B cell (primary cell): Measurements from ENCODE around the gene RBP3. TPM values are rescaled to one million over a fixed set of nuclear protein-coding genes. Genes with fewer than 3 reads are reported as not detected.

Experiments
- ATAC-seq: fragments of 200-7000 bp; cut with Tn5 transposase; one replicate; pipeline ENCODE4 v1.10.0; 2021; ENCODE audit warnings: low read depth, mild to moderate bottlenecking, moderate number of reproducible peaks, moderate library complexity
- CTCF ChIA-PET: fragments of 350-600 bp; sonication (Branson Sonifier 250); formaldehyde crosslinking; loops from one replicate; lab custom pipeline; 2021; ENCODE audit warnings: antibody characterized with exemption, inconsistent platforms; lab: Charles Lee
- POLR2A ChIA-PET: fragments of 350-600 bp; sonication (Branson Sonifier 250); formaldehyde crosslinking; loops from one replicate; lab custom pipeline; 2021; ENCODE audit warnings: antibody characterized with exemption; lab: Charles Lee
- DNase-seq: peaks from one replicate; pipeline ENCODE4 v3.0.0; 2013
- H2AFZ ChIP-seq: 2 replicates; pipeline ENCODE4 v1.6.1; 2012; ENCODE audit warnings: mild to moderate bottlenecking, low read depth, low read length; ENCODE audit not compliant: insufficient read depth, poor library complexity, severe bottlenecking
- H3K27ac ChIP-seq, 2 donors: 1 replicate in 1 of 2; 2 replicates in 1 of 2; pipeline ENCODE4 v1.5.1; 2012 to 2013; ENCODE audit warnings: low read length in 2 of 2, mild to moderate bottlenecking in 2 of 2, moderate library complexity in 1 of 2
- H3K27me3 ChIP-seq, 4 experiments: fragments of 200-600 bp in 1 of 4; sonication (generic) in 1 of 4; replicated peaks in 1 of 4; 1 replicate in 2 of 4; 2 replicates in 2 of 4; pipeline versions ENCODE4 v1.6.1 to v1.7.0; 2013 to 2016; ENCODE audit warnings: low read length in 3 of 4, mild to moderate bottlenecking in 2 of 4, mixed read lengths in 1 of 4, moderate library complexity in 1 of 4; ENCODE audit not compliant: insufficient read depth in 4 of 4, control insufficient read depth in 3 of 4; ENCODE audit errors: control extremely low read depth in 1 of 4
- H3K36me3 ChIP-seq, 2 experiments: replicated peaks in 1 of 2; 1 replicate in 1 of 2; 2 replicates in 1 of 2; pipeline versions ENCODE4 v1.6.1 to v1.7.1; 2013; ENCODE audit warnings: low read length in 1 of 2; ENCODE audit not compliant: insufficient read depth in 2 of 2, control insufficient read depth in 1 of 2; ENCODE audit errors: control extremely low read depth in 1 of 2, extremely low read depth in 1 of 2
- H3K4me1 ChIP-seq, 2 donors: fragments of 200-600 bp in 1 of 2; sonication (generic) in 1 of 2; 1 replicate in 1 of 2; 2 replicates in 1 of 2; pipeline versions ENCODE4 v1.5.1 to v1.6.1; 2013 to 2017; ENCODE audit warnings: low read length in 2 of 2; ENCODE audit not compliant: control insufficient read depth in 2 of 2, insufficient read depth in 2 of 2
- H3K4me2 ChIP-seq: replicated peaks from 2 replicates; pipeline ENCODE3; 2012; ENCODE audit warnings: mild to moderate bottlenecking, low read depth, low read length; ENCODE audit not compliant: poor library complexity, severe bottlenecking
- H3K4me3 ChIP-seq, 5 experiments: fragments of 200-600 bp in 1 of 5; sonication (generic) in 1 of 5; 1 replicate in 3 of 5; 2 replicates in 2 of 5; pipeline versions ENCODE4 v1.5.1 to v1.7.0; 2011 to 2016; ENCODE audit warnings: low read length in 4 of 5, mild to moderate bottlenecking in 4 of 5, low read depth in 2 of 5, control low read depth in 1 of 5, moderate library complexity in 1 of 5; ENCODE audit not compliant: insufficient read depth in 1 of 5; ENCODE audit errors: control extremely low read depth in 1 of 5, extremely low read depth in 1 of 5
- H3K79me2 ChIP-seq: fragments of 200-600 bp; sonication (generic); one replicate; pipeline ENCODE4 v1.6.0; 2016; ENCODE audit warnings: low read length; ENCODE audit not compliant: control insufficient read depth, insufficient read depth
- H3K9ac ChIP-seq: fragments of 200-600 bp; sonication (generic); 2 replicates; pipeline ENCODE4 v1.6.1; 2017; ENCODE audit warnings: mild to moderate bottlenecking, low read length, moderate library complexity
- H3K9me3 ChIP-seq, 3 donors: one replicate each; pipeline versions ENCODE4 v1.6.1 to v1.7.1; 2013; ENCODE audit warnings: low read length in 2 of 3; ENCODE audit not compliant: control insufficient read depth in 2 of 3, insufficient read depth in 1 of 3; ENCODE audit errors: control extremely low read depth in 1 of 3
- H4K20me1 ChIP-seq: 2 replicates; pipeline ENCODE4 v1.6.0; 2012; ENCODE audit warnings: mild to moderate bottlenecking, low read length; ENCODE audit not compliant: insufficient read depth, control insufficient read depth, poor library complexity, severe bottlenecking
- H3K27ac Mint-ChIP-seq: one replicate; pipeline ENCODE4 v1.8.0; 2021; ENCODE audit warnings: mixed read lengths
- H3K27me3 Mint-ChIP-seq: one replicate; pipeline ENCODE4 v1.8.0; 2021; ENCODE audit warnings: mixed read lengths
- H3K4me1 Mint-ChIP-seq: one replicate; pipeline ENCODE4 v1.8.0; 2021; ENCODE audit warnings: mixed read lengths
- H3K4me3 Mint-ChIP-seq: one replicate; pipeline ENCODE4 v1.8.0; 2021; ENCODE audit warnings: mixed read lengths
- H3K9me3 Mint-ChIP-seq: one replicate; pipeline ENCODE4 v1.8.0; 2022; ENCODE audit warnings: mixed read lengths; ENCODE audit not compliant: insufficient read depth
- EZH2 ChIP-seq: IDR thresholded peaks from 2 replicates; pipeline ENCODE4 v1.6.1; 2012; ENCODE audit warnings: borderline replicate concordance, low read depth, mild to moderate bottlenecking, moderate library complexity, low read length; ENCODE audit not compliant: insufficient read depth, poor library complexity, severe bottlenecking
- WGBS: methylation state at CpG from one replicate; pipeline ENCODE4 v1.1.5; 2013; ENCODE audit warnings: missing lambda C conversion rate; ENCODE audit not compliant: insufficient coverage; 5-methylcytosine and 5-hydroxymethylcytosine counted together
- intact Hi-C: fragments of 100-400 bp; cut with micrococcal nuclease; formaldehyde crosslinking; loops from one replicate; pipeline ENCODE4 v1.10.0; 2022
- polyA plus RNA-seq: library from polyadenylated mRNA; depleted of rRNA; stranded (reverse); fragments of >200 nt; gene quantifications from 2 replicates; pipeline ENCODE4 v1.2.3, GENCODE V29; 2012
- total RNA-seq, 2 donors: library from RNA; stranded (reverse); fragments of 120-200 nt in 1 of 2; gene quantifications; 1 replicate in 1 of 2; 2 replicates in 1 of 2; pipeline versions ENCODE4 v1.2.3 to v1.2.4, GENCODE V29; 2013 to 2022
- TF ChIP-seq, protein P1 (sequence below): fragments of 200-600 bp; IDR thresholded peaks from one replicate; pipeline ENCODE4 v1.8.0; 2022; ENCODE audit warnings: antibody characterized with exemption, mild to moderate bottlenecking

The RBP3 gene
- total and polyA plus RNA-seq, 2 donors (not counting 1 experiment from before 2014, with no cell fraction given): not detected

- Histone ChIP-seq H3K4me2 (no peak overlapping the region), H3K9ac (no peak overlapping the region), H3K79me2 (no peaks in the 10 kb centered on the region), H3K27ac (no peak overlapping the region), H4K20me1 (no peaks in the 10 kb centered on the region), H2AFZ (no peak overlapping the region), H3K4me3 (no peak overlapping the region), H3K4me1 (no peaks in the 10 kb centered on the region), H3K27me3 (no peaks in the 10 kb centered on the region), H3K9me3 (no peaks in the 10 kb centered on the region), H3K36me3 (no peaks in the 10 kb centered on the region)
- no peak overlapping the region for H3K27ac Mint-ChIP-seq
- no peaks in the 10 kb centered on the region for H3K4me1 Mint-ChIP-seq
- H3K27me3 Mint-ChIP-seq: no peaks in the 10 kb centered on the region
- H3K9me3 Mint-ChIP-seq: no peaks in the 10 kb centered on the region
- TF ChIP-seq, protein P1, sequence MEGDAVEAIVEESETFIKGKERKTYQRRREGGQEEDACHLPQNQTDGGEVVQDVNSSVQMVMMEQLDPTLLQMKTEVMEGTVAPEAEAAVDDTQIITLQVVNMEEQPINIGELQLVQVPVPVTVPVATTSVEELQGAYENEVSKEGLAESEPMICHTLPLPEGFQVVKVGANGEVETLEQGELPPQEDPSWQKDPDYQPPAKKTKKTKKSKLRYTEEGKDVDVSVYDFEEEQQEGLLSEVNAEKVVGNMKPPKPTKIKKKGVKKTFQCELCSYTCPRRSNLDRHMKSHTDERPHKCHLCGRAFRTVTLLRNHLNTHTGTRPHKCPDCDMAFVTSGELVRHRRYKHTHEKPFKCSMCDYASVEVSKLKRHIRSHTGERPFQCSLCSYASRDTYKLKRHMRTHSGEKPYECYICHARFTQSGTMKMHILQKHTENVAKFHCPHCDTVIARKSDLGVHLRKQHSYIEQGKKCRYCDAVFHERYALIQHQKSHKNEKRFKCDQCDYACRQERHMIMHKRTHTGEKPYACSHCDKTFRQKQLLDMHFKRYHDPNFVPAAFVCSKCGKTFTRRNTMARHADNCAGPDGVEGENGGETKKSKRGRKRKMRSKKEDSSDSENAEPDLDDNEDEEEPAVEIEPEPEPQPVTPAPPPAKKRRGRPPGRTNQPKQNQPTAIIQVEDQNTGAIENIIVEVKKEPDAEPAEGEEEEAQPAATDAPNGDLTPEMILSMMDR: no peak
- no peak for TF ChIP-seq EZH2
- 95% methylated on average over 22 of the region's 22 CpGs for WGBS
- ChIA-PET CTCF (no interaction called here), POLR2A (no interaction called here)
- no peak overlapping the region for H3K4me3 Mint-ChIP-seq
- intact Hi-C loops: no loop called here
- ATAC-seq (no peak), DNase-seq (no peak)
These were observed 1.4 kb downstream of the RBP3 start for GRCh38 chr10:47349516-47349915.

- no peak overlapping the region for H2AFZ ChIP-seq
- 97% methylated on average over 30 of the region's 31 CpGs for WGBS
- no peaks in the 10 kb centered on the region for H3K36me3 ChIP-seq
- H3K27me3 Mint-ChIP-seq: no peaks in the 10 kb centered on the region
- H4K20me1 ChIP-seq: no peaks in the 10 kb centered on the region
- no peak overlapping the region for H3K27ac ChIP-seq
- H3K9me3 ChIP-seq: no peaks in the 10 kb centered on the region
- no peak overlapping the region for H3K4me2 ChIP-seq
- no peak overlapping the region for H3K9ac ChIP-seq
- no peaks in the 10 kb centered on the region for H3K4me1 ChIP-seq
- POLR2A ChIA-PET: no interaction called here
- H3K9me3 Mint-ChIP-seq: no peaks in the 10 kb centered on the region
- no peaks in the 10 kb centered on the region for H3K4me1 Mint-ChIP-seq
- intact Hi-C loops: no loop called here
- no peaks in the 10 kb centered on the region for H3K79me2 ChIP-seq
- H3K4me3 ChIP-seq: no peak overlapping the region
- no peaks in the 10 kb centered on the region for H3K27me3 ChIP-seq
- no peak overlapping the region for H3K27ac Mint-ChIP-seq
- H3K4me3 Mint-ChIP-seq: no peak overlapping the region
- no peak for TF ChIP-seq EZH2
- TF ChIP-seq, protein P1: no peak
- CTCF ChIA-PET: no interaction called here
- ATAC-seq (no peak), DNase-seq (no peak)
These were observed 1.8 kb downstream of the RBP3 start for GRCh38 chr10:47349941-47350371.
